GM21529 (cell line): Measurements from ENCODE around the gene YIPF4.
"Not testable (repeated sequence)": the region's sequence is repeated elsewhere in the genome, so short reads cannot be mapped to it uniquely, and the experiment has no call there.

Source experiments
- ATAC-seq: cut with Tn5 transposase; IDR thresholded peaks from one replicate; pipeline ENCODE4 v1.9.1; 2021; ENCODE audit not compliant: unreplicated experiment

Gene YIPF4

DNA sequence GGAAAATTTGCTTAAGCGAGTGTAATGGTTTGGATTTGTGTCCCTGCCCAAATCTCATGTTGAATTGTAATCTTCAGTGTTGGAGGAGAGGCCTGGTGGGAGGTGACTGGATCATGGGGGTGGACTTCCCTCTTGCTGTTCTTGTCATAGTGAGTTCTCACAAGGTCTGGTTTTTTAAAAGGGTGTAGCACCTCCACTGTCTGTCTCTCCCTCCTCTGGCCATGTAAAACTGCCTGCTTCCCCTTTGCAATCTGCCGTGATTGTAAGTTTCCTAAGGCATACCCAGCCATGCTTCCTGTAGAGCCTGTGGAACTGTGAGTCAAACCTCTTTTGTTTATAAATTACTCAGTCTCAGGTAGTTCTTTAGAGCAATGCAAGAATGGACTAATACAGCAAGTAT is 6.6 kb downstream of the YIPF4 start:
- peak; percentile 55 for ATAC-seq

DNA sequence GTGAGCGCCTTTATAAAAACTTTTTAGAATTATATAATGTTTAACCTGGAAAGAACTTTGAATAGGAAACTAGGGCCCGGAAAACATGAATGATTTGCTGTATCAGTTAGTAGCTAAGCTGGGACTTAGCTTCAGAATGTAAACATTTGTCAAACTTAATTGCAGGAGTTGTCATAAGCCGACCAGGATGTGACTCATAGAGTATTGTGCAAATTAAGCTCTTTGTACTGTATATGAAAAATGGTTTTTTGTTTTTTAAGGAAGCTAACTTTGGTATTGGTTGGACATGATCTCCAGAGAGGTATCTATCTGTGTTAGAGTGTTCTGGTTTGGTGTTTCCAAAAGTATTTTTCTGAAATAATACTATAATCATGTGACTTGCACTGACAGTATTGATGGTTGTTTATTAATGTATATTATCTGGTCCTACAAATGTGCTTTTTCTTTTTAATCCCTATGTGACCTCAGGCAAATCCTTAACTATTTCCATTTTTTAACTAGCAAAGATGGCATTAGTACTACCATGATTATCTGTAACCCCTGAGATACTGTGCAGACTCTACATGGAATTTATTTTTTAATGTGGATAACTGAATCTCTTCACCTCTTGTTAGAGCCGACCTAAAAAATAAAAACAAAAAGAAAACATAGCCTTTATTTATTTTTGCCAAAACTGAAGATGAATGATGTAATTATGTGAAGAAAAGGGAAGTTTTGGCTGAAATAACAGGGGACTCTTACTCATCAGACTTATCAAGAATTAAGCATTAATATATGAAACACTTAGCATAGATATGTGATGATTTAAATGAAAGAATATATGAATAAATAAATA is 11.7 kb downstream of the YIPF4 start:
- ATAC-seq: no peak

DNA sequence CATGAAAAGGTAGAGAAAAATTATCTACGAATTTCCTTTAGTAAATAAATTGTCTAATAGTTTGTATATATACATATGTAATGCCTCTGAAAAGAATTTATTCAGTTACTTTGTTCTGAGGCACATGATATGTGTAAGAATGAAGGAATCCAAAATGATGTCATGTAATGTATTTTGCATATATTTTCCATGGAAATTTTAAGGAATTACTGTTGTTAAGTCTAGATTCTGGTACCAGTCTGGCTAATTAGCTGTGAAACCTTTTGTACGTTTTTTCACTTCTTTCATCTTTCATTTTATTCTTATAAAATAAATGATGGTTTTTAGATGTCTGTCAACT is 12.3 kb downstream of the YIPF4 start:
- ATAC-seq: no peak

DNA sequence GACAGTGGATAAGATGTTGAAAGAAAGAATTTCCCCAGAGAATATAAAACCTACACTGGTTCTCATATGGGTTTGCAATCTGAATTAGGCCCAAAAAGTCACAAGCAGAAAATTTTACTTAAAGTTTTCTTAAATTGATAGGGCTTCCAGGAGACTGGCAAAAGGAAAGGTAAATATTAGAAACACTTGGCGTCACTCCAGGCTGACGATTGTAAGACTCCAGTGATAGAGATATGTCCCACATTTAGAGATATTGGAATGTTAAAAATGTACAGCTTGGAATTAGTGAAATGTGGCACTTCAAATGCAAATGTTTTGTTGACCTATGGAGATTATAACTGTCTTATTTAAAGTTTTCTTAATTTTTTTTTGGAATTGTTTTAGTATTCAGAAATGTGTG is 14.0 kb downstream of the YIPF4 start:
- no peak for ATAC-seq

DNA sequence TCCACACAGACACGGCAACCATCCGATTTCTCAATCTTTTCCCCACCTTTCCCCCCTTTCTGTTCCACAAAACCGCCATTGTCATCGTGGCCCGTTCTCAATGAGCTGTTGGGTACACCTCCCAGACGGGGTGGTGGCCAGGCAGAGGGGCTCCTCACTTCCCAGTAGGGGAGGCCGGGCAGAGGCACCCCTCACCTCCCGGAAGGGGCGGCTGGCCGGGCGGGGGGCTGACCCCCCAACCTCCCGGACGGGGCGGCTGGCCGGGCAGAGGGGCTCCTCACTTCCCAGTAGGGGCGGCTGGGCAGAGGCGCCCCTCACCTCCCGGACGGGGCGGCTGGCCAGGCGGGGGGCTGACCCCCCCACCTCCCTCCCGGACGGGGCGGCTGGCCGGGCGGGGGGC is 15.8 kb downstream of the YIPF4 start:
- not testable (repeated sequence) for ATAC-seq

DNA sequence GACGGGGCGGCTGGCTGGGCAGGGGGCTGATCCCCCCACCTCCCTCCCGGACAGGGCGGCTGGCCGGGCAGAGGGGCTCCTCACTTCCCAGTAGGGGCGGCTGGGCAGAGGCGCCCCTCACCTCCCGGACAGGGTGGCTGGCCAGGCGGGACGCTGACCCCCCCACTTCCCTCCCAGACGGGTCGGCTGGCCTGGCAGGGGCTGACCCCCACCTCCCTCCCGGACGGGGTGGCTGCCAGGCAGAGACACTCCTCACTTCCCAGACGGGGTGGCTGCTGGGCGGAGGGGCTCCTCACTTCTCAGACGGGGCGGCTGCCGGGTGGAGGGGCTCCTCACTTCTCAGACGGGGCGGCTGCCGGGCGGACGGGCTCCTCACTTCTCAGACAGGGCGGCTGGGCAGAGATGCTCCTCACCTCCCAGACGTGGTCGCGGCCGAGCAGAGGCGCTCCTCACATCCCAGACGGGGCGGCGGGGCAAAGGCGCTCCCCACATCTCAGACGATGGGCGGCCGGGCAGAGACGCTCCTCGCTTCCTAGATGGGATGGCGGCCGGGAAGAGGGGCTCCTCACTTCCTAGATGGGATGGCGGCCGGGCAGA is 16.4 kb downstream of the YIPF4 start:
- ATAC-seq: not testable (repeated sequence)

DNA sequence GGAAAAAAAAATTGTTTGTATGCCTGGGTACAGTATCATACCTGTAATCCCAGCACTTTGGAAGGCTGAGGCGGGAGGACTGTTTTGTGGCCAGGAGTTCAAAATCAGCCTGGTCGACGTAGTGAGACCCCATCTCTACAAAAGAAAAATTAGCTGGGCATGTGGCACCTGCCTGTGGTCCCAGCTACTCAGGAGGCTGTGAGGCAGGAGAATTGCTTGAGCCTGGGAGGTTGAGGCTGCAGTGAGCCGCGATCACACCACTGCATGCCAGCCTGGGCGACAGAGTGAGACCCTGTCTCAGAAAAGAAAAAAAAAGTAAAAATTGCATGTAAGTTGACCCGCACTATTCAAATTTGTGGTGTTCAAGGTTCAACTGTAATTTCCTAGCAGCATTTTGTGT is 32.9 kb downstream of the YIPF4 start:
- ATAC-seq: no peak

DNA sequence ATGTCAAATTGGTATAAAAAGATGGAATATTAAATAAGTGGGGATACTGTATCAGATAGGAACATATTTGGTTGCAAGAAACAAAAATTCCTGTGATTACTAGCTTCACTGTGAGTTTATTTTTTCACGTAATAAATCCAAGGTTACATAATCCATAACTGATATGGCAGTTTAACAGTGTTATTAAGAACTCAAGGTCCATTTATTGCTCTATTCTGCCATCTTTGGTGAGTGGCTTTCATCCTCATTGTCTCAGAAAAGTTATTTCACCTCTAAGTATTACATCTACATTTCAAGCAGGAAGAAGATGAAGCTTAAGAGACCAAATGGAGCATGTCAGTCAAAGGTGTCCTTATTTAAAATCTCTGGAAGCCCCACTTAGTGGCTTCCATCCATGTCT is 37.2 kb downstream of the YIPF4 start:
- ATAC-seq: no peak

DNA sequence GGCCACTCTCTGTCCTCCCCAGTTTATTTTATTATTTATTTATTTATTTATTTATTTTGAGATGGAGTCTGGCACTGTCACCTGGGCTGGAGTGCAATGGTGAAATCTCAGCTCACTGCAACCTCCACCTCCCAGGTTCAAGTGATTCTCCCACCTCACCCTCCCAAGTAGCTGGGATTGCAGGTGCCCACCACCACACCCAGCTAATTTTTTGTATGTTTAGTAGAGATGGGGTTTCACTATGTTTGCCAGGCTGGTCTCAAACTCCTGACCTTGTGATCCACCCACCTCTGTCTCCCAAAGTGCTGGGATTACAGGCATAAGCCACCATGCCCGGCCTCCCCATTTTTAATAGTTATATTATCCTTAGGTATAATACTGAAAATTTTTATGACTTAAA is 51.0 kb downstream of the YIPF4 start:
- not testable (repeated sequence) for ATAC-seq

DNA sequence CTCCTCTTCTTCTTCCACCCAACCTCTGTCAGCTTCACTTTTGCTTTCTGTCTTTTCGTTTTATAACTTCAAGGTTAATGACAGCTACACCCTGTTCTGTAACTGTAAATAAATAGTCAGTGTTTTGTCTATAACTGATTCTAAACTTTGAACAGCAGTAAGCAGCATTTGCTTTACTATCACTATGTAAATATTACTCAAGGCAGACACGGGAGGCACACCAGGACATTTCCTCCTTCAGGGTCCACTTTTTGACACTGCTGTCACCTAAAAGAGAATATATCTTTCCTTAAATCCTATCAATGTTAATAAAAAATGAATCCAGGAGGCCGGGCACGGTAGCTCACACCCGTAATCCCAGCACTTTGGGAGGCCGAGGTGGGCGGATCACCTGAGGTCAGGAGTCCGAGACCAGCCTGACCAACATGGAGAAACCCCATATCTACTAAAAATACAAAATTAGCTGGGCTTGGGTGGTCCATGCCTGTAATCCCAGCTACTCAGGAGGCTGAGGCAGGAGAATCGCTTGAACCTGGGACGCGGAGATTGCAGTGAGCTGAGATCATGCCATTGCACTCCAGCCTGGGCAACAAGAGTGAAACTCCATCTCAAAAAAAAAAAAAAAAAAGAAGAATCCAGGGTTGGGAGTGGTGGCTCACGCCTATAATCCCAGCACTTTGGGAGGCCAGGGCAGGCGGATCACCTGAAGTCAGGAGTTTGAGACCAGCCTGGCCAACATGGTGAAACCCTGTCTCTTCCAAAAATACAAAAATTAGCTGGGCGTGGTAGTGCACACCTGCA is 51.7 kb downstream of the YIPF4 start:
- ATAC-seq: not testable (repeated sequence)

DNA sequence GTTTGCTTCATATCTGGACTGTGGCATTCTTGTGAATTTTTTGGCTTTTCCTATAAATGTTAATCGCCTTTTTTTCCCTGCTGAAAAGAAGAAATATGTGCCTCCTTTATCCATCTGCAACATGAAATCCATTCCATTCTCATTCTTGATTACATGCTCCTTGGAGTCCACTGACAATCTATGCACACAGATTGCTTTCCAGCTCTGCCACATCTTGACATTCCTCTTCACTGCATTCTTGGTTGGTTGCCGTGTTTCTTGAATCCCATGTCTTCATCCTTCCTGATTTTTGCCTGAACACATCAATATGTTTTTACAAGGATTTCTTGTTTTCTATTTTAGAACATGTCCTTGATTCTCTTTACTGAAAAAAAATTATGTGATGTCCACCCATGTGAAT is 52.4 kb downstream of the YIPF4 start:
- no peak for ATAC-seq

DNA sequence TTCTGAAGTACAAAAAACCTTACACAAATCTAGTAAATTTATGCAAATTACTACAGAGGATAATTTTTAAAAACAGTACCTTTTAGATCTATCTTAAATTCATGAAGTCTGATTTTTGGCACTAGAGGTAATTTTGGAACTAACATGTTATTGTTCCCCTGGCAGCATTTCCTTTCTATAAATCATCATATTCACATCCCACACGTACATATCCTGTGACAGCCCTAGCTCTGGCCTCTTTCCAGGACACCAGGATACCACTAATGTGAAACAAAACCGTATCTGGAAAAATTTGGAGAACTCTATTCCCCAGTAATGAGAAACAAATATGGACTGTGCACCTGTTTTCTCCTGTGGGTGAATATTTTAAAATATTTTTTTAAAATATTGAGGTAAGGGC is 65.1 kb downstream of the YIPF4 start:
- ATAC-seq: no peak

DNA sequence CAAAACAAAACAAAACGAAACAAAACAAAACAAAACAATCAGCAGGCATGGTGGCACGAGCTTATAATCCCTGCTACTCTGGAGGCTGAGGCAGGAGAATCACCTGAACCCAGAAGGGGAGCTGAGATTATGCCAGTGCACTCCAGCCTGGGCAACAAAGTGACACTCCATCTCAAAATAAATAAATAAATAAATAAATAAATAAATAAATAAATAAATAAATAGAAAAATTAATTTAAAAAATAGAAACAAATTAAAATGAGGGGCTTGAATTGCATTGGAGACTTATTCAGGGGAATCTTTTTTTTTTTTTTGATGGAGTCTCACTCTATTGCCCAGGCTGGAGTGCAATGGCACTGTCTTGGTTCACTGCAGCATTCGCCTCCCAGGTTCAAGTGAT is 73.1 kb downstream of the YIPF4 start:
- not testable (repeated sequence) for ATAC-seq

DNA sequence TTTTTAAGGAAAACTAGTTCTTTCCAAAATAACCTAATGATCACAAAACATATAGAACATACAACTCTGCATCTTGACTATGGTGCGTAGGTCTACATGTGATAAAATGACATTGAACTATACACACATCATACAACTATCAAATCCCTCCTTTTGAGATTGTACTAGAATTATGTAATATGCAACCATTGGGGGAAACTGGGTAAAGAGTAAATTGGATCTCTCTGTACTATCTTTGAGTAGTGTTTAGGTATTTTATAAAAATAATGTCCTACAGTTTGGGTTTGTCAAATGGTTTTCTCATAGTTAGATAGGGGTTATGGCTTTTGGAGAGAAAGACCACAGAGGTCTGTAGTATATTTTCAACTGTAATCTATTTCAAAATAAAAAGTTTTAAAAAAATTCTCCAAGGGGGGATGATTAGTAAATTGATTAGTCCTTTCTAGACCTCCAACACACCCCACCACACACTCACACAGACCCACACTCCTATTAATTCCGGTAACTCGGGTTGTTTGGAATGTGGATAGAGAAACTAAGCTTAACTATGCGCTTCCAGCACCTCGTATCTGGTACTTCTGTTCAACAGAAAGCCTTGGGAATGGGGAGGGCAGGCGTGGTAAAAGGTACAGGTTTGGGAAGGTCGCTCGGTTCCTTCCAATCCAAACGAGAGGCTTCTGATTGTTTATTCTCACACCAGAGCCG is 78.4 kb downstream of the YIPF4 start:
- ATAC-seq: no peak

DNA sequence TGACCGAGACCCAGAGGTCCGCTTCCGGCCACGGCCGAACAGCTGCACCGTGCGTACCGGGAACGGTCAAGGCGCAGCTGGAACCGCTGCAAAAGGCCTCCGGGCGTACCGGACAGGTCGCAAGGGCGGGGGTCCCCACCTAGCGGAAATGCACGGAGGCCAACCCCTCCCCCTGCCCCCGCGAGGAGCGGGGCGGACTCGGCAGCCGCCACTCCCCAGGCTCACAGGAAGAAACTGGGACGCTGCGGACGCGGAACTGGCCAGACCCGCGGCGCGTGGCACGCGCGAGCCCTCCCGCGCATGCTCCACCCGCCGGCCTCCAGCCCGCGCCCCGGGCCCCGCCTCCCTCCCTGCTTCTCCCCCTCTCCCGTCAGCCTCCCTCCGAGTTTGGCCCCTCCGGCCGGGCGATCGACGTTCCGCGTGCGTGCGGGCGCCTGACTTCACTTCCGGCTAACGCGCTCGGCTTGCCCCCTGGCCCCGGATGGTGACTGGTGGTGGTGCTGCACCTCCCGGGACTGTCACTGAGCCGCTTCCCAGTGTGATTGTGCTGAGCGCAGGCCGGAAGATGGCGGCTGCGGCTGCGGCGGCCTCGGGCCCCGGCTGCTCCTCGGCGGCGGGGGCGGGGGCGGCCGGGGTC is 79.1 kb downstream of the YIPF4 start, which contains the start of gene BIRC6:
Gene BIRC6 (plus strand): TSS at position 343 of the 637 bp plus-strand sequence. CDS start 139 bp downstream, at position 482.
- ATAC-seq: peak; percentile 87

DNA sequence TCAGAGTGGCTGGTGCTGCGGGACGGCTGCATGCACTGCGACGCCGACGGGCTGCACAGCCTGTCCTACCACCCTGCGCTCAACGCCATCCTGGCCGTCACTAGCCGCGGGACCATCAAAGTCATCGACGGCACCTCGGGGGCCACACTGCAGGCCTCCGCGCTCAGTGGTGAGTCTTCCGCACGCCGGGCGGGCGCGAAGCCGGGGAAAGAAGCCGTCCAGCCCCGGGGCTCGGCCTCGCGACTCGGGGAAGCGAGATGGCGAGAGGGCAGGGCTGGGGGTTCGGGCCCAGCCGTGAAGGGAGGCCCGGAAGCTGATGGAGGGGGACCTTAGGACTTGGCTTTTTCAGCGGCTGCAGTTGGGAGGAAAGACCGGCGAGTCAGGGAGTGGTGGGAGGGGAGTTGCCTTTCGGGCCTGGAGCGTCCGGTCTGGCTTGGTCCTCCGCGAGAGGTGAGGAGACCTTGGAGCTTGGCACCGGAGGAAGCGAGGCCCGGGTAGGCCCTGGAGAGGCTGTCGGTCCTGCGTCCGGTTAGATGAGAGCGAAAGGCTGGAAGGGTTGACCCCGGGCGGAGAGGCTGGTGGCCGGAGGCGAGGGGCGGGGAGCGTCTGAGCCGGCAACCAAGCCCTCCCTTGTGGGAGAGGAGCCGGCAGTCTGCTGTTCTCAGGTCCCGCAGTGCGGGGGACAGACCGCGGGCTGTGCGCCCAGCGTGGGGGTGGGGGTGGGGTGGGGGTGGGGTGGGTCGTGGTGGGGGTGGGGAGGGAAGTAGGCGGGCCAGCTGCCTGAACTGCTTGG is 79.8 kb downstream of the YIPF4 start:
- peak; percentile 12 for ATAC-seq

DNA sequence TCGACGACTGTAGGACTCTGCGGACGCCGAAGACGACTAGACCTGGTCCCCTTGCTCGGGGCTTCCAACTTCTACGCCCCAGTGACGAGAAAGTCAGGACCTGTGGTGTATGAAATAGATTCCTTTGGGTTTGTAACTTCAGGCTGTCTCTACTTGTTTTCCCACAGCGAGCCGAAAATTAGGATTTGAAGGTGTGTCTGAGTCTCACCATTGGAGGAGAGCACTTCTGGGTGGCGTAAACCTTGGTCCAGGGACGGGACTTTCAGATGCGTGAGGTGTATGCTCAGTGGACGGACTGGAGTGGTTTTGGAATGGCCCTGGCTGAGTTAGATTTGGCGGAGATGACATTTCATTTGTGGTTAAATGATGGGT is 80.4 kb downstream of the YIPF4 start:
- ATAC-seq: no peak

DNA sequence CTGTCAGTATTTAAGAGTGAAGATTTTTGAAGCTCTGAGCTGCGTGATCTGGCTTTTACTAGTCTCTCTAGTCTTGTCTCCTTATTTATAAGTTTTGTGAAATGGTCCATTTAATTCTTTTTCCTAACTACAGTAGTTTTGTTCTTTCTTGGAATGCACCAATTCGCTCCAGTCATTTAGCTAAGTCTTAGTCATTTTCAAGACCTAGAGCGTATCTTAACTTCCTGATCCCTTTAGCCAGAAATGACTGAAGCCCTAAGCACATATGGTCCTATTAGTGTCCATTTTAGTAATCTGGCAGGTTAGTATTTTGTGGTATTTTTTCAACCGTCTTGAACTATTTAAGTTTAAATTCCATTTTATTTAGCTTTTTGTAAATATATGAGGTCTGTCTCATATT is 82.7 kb downstream of the YIPF4 start:
- ATAC-seq: no peak

DNA sequence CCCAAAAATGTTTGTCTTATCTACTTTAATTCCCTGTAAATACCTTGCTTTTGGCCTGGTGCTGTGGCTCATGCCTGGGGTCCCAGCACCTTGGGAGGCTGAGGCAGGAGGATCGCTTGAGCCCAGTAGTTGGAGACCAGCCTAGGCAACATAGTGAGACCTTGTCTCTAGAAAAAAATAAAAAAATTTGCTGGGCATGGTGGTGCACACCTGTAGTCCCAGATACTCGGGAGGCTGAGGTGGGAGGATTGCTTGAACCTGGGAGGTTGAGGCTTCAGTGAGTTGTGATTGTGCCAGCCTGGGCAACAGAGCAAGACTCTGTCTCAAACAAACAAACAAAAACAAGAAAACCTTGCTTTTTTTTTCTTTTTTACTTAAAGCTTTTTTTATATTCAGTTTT is 85.3 kb downstream of the YIPF4 start:
- ATAC-seq: not testable (repeated sequence)

DNA sequence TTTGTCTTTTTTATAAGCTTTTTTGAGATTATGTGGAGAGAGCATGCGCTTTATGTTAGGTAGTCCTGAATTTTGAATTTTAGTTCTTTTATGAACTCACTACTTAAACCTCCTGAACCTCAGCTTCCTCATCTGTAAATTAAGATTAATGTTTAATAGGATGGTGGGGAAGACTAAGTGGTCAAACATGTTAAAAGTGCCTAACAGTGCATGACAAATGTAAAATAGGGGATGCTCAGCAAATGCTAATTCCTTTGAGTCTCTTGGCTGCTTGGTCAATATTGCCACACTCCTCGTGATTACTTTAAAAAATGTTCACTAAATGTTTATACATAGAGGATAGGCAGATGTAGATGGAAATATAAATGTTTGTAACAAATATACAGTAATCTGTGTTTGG is 85.9 kb downstream of the YIPF4 start:
- ATAC-seq: no peak
